Measurements from ENCODE around the gene ZMYND10.

The ZMYND10 gene

DNA sequence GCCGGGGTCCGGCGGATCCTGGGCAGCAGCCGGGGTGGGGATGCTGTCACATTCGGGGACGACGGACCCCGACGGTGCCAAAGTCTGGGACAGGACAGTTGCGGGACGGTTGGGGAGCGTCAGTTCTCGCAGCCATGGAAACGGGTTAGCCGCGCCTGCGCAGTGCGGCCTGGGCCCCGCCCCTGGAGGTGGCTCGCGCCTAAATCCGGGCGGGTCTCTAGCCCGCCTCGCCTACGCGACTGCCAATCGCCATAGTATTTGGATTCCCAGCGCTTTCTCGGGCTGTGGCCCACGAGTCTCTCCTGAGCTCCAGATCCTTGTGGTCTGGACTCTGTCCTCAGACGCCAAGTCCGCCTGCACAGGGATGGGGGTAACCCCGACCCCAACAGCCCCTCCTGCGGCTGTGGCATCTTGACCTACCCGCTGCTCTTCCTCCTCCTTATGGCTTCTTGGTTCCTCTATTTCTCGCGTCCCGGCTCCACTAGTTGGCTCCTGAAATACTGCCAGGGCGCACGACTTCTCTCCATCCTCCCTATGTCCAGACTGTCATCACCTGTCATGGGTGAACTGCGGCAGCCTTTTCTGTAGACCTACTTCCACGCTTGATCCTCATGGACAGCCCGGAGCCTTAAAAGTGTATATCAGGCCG, at the start of gene ZMYND10:
ZMYND10 (minus strand) TSS at position 147 of the 649 bp plus-strand sequence. CDS start 153 bp downstream, outside the sequence.
- peak; percentile 82 for DNase-seq (ENCODE audit: low spot score)

DNA sequence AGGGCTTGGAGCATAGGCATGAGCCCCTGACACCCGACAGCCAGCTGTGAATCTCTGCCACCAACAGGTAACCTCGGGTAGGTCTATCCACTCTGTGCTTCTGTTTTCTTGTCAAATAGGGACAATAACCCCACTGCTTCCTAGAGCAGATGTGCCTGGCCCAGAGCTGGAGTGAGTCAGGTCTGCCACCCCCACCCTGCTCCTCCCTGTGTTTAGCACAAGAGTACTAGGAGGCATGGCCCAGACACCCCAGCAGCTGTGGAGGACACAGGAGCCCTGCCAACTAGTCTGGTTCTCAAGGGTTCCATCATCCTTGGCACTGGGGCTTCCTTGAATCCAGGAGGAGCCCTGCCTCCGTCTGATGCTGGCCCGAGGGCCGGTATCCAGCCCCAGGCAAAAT, 47.5 kb upstream of the ZMYND10 start:
- no peak for DNase-seq (ENCODE audit: low spot score)

DNA sequence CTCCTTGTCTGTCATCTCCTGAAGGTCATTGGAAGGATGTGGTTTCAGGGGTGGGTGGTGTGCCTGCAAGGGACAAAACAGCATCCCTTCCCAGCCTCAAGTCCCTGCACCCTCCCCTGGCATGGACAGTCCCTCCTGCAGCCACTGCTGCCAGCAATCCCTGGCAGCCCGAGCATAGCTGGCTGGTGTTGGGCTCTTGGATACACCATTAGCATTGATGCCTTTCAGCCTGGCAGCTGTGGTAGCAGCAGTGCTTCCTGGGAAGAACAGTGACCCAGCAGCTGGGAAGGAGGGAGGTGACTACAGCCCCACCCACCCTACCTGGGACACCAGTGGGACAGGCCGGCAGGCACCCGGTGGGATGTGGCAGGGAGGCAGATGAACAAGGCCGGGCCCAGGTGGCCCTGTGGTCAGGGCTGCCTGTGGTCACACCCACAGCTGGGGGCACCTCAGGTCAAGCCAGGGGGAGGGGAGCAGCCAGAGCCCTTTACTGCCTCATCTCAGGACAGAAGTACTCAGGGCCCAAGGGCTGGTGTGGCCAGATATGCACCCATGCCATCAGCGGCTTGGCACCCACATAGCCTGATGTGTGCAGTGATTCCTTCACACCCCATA, 46.7 kb upstream of the ZMYND10 start:
- no peak for DNase-seq (ENCODE audit: low spot score)

DNA sequence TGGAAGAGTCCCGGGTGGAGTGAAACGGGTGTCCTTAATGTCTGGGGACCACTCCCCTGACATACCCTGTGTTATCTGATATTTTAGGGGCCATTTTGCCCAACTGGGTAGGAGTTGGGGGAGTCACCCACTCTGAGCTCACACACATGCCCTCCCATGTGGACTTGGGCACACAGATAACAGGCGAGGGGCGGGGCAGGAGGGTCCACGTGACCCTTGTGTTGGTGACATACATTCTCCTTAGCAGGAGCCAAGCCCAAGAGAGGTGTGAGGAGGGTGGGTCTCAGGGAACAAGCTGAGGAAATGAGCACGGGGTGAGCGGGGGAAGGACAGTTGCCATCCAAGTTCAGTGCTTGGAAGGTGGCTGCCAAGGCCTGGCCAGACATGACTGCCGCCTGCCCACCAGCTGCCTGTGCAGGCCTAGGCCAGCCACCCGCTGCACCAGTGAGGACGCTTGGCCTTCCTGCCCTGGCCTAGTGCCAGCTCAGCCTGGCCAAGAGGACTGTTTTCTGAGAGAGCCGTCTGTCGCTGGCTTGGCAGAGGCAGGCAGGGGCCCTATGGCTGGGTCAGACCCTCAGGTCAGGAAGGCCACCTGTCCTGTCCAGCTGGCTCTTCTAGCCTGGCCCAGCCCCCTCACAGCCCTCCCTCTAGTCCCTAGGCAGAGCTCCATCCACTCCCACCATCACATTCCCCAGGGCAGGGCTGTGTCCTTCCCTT, 45.1 kb upstream of the ZMYND10 start:
- DNase-seq (ENCODE audit: low spot score): peak; percentile 79

DNA sequence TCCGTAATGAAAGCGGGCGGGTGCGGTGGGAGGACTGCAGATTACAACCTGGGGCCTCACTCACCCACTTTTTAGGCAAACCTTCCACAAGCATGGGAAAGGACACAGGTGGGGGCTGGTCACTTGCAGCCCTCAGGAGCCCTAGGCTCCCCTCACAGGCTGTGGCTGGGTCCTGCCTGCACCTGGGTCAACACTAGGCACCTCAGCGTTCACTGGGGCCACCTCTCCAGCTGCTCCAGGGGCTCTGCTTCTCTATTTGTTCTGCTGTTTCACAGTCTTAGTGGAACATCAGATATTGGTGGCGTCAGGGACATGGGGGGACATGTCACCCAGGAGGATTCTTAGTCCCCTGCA, 43.9 kb upstream of the ZMYND10 start:
- DNase-seq (ENCODE audit: low spot score): no peak

DNA sequence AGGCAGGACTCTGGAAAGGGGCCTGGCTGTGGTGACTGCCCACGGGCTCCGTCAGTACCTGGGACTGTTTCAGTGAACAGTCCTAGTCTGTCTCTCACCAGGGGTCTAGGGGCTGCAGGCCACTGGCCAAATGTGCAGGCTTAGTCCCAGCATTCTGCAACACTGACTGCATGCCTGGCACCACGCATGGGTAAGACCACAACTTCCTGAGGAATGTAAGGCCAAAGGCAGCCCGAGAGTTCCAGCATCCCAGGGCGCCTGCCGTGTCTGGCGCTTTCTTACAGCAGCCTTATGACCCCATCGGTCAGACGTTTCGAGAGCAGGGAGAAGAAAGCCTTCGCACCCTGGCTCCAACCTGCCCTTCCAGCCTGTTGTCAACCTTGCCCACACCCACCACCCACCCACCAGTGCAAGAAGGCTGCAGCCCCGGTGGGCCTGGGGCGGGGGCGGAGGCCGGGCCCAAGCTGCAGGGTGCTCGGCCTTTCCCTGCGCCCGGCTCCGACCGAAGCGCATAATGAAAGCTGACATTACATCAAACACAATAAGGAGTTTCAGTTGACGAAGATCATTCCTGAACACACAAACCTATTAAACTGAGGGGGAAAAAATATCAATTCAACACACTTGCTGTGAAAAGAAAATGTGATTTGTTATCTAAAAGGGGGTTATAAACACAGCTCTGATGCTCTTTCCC, 43.3 kb upstream of the ZMYND10 start:
- no peak for DNase-seq (ENCODE audit: low spot score)

DNA sequence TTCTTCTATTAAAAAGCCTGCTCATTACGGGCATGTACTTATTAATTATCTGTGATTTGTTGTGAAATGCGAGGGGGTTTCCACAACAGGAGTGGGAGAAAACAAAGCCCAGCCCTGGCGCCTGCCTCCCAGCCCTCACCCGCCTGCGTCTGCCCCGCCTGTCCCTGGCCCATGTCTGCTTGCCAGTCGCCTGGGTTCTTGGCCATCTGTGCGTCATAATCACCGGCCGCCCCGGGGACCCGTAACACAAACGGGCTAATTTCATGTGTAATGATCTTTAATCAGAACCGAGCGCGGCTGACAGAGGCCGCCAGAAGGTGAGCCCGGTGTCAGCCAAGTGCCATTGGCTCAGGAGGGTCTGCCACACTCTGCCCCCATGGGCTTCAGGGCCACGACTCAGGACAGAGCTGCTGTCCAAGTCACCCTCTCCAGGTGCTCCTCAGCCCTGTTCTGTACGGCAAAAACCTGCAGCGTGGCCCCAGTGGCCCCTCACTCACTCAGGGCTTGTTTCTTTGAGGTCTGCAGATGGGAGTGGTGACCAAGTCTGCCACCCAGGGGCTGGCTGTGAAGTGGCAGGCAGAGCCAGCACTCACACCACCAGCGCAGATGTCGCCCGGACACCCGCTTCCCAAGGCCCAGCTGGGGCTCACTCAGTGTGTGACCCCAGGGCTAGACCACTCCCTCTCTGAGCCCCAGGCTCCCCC, 42.6 kb upstream of the ZMYND10 start:
- DNase-seq (ENCODE audit: low spot score): no peak

DNA sequence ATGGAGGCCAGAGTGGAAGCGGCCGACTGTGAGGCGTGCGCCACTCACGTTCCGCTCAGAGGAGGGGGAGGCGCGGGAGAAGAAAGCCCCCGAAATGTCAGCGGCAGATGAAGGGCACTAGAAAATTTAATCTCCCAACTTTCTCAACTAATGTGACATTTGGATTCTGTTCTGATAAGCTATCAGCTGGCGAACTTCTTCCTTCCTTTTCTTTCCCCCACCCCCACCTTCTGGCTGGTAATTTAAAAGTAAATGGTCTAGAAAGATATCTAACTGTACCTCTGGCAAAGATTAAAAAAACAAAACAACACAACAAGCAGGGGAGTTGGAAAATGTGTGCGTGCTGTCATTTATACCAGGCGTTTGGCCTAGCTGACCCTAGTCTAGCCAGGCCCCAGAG, 40.2 kb upstream of the ZMYND10 start:
- no peak for DNase-seq (ENCODE audit: low spot score)

DNA sequence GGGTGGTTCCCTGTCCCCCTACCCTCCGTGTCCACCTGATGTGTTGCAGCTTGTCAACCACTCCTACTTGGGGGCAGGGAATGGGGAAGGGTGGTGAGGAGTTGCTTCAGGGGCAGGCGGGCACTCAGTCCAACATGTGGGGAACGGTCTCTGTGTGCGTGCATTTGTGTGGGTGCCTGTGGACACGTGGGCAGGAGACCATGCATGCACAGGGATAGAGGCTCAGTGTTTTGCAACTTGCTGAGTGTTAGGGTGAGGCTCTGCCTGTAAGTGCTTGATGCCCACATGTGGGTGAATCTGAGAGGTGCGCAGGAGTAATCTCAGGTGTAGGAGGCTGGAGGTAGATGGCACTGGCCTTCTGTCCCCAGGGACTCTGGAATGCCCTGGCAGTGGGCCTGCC, 38.2 kb upstream of the ZMYND10 start:
- DNase-seq (ENCODE audit: low spot score): no peak

DNA sequence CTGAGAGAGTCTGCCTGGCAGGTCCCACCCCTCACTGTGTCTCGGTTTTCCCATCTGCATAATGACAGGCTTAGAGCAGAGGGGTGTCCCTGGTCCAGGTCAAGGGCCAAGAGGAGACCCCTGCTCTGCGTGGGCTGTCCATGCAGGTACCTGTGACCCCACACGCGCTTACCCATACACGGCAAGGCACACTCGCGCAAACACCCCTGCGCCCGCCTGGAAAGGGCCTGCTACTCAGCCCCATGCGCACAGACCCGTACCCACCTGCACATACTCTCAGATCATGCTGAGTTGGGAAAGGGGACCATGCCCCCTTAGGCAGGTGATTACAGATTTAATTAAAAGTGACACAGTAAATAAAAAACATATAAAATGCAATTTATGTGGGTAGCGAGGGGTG, 37.2 kb upstream of the ZMYND10 start:
- DNase-seq (ENCODE audit: low spot score): no peak

DNA sequence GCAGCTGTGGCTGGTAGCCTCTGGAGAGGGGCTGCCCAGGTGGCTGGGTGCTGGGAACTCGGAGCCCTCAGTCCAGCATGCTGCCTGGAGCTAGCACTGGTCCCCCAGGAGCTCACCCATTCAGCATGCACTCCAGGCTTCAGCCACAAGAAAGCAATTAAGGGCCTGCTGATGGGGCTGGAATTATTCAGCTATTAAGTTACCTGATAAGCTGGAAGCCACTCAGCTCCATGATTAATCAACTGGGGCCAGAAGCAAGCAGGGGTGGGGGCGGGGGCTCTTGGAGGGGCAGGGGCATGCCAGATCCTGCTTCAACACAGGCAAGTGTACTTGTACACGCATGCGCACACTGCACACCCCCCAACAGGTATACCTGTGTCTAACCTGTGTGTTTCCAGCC, 35.9 kb upstream of the ZMYND10 start:
- no peak for DNase-seq (ENCODE audit: low spot score)

DNA sequence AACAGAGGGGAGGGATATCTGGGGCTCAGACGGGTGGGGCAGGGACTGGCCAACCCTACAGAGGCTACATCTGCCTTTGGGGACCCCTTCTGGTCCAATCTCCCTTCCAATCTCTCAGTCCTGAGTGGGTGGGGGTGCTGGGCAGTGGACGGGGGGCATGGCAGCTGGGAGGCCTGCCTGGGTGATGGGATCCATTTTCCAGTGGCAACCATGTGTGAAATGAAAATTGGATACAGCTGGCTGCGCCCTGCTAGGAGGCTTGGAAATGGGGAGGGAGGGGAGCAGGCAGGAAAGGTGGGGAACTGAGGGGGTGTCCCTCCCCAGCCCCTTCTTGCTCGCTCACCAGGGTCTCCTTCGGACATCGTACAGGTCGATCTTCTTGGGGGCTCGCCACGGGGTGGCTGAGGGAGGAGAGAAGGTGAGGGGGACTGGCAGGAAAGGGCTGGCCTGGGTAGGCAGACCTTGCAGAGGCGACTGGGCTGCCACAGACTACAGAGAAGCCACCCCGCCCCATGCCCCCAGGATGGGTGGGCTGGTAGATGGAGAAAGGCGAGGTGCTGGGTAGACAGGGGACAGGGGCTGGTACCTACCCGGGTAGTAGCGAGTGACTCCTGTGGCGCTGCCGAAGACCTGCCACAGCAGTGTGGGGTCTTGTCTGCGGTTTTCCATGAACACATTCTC, 35.0 kb upstream of the ZMYND10 start:
- DNase-seq (ENCODE audit: low spot score): no peak

DNA sequence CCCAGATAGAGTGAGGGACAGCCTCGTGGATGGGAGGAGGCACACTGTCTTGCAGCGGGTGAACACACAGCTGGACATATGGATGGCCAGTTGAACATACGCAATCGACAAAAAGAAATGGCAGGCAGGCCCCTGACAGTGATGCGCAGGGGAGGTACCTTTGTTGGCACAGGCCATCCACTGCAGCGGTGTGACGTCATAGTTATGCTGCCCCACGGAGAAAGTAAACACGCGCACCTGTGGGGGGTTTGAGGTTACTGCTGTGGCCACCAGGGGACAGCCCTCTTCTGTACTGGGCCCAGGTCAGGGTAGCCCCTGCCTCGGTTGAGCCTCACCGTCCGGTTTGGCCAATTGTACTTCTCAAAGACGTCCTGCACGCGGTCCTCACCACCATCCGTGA, 33.2 kb upstream of the ZMYND10 start:
- DNase-seq (ENCODE audit: low spot score): no peak

DNA sequence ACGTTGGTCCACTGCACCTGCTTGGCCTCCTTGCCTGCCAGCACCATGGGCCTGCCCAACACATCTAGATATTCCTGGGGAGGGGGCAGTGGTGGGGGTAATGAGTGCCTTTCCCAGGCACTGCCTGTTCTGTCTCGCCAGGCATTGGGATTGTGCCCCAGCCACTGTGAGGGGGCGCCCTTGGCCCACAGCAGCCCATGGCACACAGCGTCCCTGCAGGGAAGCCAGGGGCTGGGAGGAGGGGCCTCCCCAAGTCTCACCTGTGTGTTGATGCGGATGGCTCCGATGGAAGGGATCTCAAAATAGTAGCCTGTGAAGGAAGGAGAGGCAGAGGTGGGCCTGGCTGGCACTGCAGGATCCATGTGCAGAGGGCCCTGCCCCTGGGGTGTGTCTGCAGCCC, 32.5 kb upstream of the ZMYND10 start:
- no peak for DNase-seq (ENCODE audit: low spot score)

DNA sequence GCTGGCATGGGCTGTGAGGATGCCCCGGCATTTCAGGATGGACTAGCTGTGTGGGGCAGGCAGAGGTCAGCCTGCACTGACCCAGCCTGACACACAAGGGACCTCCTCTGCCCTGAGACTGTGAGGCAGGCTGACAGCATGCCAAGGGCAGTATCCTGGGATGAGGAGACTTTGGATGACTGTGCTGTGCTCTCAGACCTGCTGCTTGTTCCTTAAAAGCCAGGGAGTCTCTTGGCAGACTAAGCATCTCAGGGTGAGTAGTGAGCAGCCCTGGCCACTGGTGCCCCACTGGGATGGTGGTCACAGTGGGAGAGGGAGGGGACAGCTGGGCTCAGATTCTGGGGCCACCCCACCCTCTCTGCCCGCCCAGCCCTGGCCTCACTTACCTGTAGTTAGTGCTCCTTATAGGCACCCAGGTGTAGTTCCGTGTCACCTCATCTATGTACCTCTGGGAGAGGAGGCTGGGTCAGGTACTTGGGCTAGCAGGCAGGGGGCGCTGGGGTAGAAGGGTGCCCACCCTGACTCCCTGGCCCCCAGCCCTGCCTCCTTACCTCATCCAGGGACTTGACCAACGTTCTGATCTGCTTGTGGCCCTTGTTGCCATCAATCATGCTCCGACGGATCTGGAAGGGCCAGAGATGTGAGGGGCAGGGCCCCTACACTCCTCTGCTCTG, 29.9 kb upstream of the ZMYND10 start:
- no peak for DNase-seq (ENCODE audit: low spot score)

DNA sequence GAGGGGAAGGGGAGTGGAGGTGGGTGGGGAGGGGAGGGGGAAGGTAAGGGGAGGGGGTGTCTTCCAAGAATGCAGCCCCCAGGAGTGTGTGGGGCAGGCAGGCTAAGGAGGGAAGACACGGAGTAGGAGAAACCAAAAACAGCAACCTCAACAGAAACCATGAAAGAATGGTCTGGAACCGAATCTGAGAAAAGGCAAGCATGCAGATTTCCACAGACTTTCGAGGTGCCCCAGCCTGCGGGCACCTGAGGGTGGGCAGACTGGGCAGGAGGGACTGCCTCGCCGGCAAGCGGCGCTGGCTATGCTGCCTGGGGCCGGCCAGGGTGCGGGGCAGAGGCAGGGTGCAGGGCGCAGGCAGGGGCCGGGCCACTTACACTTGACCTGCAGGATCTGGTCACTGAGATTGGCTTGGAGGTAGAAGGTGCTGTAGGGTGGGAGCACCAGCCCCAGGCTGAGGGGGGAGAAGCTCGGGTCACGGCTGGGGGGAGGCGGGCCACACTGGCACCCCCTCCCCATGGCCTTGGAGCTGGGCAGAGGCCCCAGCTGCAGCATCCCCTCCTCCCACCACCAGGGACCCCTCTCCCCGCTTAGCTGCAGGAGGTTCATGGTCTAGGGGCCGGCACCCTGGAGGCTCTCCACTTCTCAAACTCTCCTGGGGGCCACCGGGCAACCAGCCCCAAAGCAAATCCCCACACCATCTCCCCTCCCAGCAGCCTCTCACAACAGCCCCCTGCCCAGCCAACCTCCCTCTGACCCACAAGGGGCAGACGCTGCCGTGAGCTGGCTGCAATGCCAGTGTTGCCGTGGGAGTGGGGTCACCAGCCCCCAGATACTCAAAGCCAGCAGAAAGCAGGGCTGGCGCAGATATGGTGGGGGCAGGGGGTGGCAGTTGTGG, 29.1 kb upstream of the ZMYND10 start:
- no peak for DNase-seq (ENCODE audit: low spot score)

DNA sequence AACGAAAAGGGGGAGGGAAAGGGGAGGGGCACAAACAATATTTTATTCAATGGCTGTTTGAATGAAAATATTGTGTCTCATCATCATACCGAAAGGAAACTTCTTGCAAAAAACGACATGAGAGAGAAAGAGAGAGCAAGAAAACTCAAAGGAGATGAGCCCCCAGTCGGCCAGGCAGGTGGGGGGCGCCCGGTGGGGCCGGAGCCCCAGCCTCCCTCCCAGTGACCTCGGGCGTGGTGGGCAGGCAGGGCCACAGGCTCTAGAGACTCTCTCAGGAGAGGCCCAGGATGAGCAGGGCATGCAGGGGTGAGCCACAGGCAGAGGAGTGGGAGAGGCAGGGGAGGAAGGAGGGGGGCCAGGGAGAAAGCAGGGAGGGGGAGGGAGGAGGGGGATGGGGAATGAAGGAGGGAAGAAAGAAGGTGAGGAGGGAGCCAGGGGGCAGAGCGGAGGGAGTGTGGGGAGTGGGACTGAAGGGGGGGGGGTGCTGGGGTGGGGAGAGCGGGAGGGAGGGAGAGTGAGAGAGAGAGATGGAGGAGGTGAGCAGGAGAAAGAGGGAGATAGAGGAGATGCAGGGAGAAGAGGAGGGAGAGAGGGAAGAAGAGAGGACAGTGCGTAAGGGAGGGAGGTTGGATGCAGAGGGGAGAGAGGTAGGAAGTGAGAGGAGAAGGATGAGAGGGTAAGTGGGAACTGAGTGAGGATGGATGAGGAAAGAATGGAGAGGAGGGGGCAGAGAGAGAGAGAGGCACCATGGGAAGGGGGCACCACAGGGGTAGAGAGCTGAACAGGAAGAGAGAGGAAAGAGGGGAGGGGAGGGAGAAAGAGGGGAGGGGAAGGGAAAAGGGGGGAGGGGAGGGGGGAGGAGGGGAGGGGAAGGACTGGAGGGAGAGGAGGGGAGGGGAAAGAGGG, 27.9 kb upstream of the ZMYND10 start:
- no peak for DNase-seq (ENCODE audit: low spot score)

DNA sequence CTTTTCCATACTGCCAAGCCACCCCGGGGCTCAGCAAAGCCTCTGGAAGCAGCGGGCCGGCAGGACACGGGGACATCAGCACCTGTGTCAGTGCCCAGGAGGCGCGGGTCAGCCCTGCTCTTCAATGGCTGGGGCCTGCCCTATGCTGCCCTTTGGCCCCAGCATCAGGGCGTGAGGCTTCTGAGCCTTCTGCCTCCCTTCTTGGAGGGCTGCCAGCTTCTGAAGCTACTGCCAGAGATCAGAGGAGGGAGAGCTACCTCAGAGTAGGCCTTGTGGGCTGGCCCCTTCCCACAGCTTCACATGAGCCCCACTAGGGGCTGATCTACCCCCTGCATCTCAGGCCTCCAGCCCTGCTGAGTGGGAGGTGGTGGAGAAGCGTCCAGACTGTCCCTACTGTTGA, 26.8 kb upstream of the ZMYND10 start:
- DNase-seq (ENCODE audit: low spot score): no peak

DNA sequence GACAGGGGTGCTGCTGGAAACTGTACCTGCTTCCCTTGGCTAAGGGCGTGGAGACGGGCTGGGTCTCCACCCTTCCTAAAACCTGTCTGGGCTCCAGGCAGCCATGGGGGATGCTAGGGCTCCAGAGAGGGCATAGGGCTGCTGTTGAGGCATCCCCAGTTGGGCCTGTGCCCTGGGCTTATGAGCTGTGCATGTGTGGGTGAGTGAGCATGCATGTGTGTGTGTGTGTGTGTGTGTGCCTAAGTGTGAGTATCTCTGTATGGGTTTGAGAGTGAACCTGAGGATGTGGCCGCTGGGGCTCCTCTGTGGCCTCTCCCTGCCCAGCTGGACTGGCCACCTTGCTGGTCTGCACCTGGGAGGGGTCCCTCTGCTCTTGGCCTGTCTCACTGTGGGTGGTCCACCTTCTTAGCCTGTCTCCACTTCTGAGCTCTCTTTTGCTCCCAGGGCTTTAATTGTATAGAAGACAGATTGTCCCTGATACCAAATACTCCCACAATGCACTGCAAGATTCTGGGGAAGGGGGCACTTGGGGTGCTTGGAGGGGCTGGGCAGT, 25.7 kb upstream of the ZMYND10 start:
- DNase-seq (ENCODE audit: low spot score): no peak

All from left forelimb (tissue), 1 donor.